ENCODE data around the gene ANKRD9.
"Not testable (repeated sequence)": the region's sequence is repeated elsewhere in the genome, so short reads cannot be mapped to it uniquely, and the experiment has no call there.

ANKRD9 gene

DNA sequence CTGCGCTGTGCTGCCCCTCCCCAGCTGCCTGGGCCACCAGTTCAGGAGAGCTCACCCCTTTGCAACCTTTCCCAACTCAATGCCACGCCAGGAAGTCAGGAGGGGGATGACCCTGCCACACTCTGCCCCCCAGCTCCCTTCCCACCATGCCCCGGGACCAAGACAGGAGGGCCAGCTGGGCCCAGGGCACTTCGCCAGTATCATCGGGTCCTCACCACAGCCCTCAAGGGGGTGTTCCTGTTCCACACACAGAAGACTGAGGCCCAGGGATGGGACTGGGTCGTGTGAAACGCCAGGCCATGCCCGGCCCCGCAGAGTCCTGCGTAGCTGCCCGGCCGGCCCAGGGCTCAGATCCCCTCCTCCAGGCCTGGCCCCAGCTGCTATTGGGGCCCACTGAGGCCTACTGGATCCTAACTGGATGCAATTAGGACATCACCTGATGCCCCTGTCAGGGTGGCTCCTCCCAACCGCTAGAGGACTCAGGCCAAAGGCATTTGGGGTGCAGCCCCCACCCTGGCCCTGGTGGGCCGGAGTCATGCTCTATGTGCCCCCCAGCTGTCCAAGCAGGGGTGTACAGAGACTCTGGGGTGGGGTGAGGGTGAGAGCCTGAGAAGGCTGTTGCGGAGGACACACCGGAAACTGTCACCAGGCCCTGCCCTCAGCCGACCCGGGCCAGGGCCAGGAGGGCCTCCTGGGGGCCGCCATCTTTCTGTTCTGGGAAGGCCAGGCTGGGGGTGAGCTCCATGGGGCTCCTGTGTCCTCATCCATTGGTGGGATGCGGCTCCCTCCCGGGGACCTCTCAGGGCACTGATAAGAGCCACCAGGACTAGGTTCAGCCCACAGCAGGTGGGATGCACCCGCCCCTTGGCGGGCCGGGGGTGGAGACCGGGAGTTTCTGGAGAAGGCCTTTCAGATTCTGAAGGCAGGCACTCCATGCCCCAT, 29.3 kb upstream of the ANKRD9 start:
- DNase-seq = no peak

DNA sequence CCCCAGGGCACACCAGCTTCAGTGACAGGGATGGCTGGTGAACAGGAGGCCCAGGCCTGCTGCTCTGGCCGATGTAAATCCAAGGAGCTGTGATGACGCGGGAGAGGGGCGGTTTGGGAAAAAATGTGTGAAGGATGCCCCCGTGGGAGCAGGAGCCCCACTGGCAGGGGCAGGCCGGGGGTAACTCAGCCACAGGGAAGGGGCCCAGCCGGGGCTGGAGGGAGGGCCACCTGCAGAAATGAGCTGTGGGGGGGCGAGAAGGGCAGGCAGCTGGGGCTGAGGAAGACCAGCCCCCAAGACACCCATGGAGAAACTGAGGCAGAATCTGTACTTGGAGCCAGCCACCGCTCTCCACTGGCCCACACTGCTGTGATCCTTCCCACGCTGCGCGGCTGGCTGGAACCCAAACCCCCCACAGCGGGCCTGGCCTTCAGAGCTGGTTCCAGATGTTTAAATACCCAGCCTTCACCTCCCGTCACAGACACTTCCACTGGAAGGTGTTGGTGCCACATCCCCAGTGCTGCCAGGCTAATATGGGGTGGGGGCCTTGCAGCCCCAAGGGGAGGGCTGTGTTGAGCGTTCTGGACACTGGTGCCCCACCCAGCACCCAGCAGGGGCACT, 28.5 kb upstream of the ANKRD9 start:
- no peak for DNase-seq

- DNase-seq = no peak
Measured at GRCh38 chr14:102532204-102532658, 22.7 kb upstream of the ANKRD9 start.

DNA sequence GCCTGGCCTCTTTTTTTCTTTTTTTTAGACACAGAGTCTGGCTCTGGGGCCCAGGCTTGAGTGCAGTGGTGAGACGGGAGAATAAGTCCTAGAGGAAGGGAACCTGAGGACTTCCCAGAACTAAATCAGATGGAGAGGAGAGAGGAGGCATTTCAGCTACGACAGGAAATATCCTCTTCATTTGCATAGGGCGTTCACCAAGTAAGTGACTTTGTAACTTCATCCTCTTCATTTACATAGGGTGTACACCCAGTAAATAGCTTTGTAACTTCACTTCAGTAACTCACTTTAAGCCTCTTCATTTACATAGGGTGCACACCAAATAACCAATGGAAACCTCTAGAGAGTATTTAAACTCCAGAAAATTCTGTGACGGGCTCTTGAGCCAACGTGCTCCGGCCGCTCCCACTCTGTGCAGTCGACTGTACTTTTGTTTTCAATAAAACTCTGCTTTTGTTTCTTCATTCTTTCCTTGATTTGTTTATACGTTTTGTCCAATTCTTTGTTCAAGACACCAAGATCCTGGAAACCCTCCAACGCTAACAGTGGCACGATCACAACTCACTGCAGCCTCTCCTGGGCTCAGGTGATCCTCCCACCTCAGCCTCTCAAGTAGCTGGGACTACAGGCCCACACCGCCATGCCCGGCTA, 21.4 kb upstream of the ANKRD9 start:
- no peak for DNase-seq

DNA sequence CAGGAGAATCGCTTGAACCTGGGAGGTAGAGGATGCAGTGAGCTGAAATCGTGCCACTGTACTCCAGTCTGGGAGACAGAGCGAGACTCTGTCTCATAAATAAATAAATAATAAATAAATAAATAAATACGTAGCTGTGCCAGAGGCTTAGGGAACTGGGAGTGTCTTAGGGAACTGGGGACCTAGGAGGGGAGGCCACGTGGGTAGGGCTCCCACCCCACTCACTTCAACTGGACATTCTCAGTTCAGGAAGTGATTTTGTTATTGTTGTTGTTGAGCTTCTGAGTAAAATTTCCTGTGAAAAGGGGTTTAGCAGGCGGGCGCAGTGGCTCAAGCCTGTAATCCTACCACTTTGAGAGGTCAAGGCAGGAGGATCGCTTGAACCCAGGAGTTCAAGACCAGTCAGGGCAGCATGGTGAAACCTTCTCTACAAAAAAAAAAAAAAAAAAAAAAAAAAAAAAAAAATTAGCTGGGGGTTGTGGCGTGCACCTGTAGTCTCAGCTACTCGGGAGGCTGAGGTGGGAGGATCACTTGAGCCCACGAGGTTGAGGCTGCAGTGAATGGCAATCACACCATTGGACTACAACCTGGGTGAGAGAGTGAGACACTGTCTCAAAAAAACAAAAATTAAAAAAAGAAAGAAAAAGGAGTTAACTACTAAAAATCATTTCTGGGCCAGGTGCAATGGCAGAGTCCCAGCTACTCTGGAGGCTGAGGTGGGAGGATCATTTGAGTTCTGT, 19.0 kb upstream of the ANKRD9 start:
- no peak for DNase-seq

DNA sequence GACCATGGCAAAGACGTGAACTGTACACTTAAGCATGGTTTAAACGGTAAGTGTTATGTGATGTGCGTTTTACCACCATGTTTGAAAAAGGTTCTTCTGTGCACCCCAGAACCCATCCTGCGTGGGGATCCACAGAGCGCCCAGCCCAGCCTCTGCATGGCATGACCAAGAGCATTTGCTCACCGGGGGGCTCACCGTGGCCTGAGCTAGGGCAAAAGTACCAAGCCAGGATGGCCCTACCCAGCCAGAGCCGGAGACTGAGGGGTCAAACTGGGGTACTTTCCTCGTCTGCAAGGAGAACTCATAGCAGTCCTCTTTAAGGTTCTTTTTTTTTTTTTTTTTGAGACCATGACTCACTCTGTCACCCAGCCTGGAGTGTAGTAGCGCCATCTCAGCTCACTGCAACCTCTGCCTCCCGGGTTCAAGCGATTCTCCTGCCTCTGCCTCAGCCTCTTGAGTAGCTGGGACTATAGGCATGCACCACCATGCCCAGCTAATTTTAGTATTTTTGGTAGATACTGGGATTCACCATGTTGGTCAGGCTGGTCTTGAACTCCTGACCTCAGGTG, 16.4 kb upstream of the ANKRD9 start:
- DNase-seq = no peak

- DNase-seq = no peak
Measured at GRCh38 chr14:102525219-102525928, 15.8 kb upstream of the ANKRD9 start.

GRCh38 chr14:102524451-102525218, 15.1 kb upstream of the ANKRD9 start:
- peak; percentile 94 to 95 for DNase-seq

- no peak for DNase-seq
Measured at GRCh38 chr14:102523569-102524450, 14.2 kb upstream of the ANKRD9 start.

- no peak for DNase-seq
Measured at GRCh38 chr14:102523200-102523568, 13.6 kb upstream of the ANKRD9 start.

GRCh38 chr14:102519709-102520108, 10.1 kb upstream of the ANKRD9 start:
- DNase-seq = not testable (repeated sequence)

DNA sequence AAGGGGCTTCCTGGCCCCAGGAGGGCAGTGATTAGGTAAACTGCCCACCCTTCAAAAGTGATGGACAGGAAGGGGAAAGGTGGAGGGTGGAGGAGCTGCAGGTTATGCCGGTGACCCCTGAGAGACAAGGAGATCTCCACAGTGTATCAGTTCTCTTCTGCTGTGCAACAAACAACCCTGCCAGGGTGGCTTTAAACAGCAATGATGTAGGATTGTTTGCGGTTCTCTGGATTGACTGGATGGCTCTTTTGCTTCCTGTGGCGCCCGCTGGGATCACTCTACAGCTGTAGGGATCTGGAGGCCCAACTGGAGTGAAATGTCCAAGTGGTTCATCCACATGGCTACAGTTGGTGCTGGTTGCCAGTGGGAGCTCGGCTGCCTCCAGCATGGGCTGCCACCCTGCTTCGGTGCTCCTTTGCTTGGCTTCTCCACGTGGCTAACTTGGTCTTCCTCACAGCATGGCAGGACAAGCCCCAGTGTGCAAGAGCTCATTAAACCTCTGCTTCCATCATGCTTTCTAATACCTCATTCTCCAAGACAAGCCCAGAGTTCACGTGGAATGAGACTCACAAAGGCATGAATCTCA, 8.6 kb upstream of the ANKRD9 start:
- no peak for DNase-seq

- DNase-seq = no peak
Measured at GRCh38 chr14:102517392-102518062, 8.0 kb upstream of the ANKRD9 start.

- DNase-seq = peak in 1 of 2 donors; percentile 49
Measured at GRCh38 chr14:102516531-102517391, 7.2 kb upstream of the ANKRD9 start.

DNA sequence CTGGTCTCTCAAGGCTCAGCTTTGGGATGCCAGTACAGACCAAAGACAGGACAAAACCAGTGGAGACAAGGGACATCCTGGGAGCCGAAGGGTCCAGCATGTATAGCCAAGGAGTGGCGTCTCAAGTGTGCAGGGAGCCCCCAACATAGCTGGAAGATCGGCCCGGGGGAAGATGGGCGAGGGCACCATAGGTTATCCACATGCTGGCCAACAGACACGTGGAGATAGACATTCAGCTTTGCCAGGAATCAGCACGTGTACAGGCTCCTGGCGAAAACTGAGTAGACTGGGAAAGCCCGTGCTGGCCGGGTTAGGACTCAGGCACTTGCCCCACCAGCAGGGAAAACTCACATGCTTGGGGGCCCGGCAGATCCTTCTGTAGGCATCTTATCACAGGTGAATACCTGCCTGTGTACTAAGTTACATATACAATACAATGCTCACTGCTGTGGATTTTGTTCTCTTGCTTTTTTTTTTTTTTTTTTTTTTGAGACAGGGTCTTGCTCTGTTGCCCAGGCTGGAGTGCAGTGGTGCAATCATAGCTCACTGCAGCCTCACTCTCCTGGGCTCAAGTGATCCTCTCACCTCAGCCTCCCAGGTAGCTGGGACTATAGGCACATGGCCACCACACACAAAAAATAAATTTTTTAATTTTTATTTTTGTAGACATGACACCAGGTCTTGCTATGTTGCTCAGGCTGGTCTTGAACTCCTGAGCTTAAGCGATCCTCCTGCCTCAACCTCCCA, 5.6 kb upstream of the ANKRD9 start:
- no peak for DNase-seq

GRCh38 chr14:102513899-102514772, 4.6 kb upstream of the ANKRD9 start:
- no peak for DNase-seq
